PC-3 (cell line): ENCODE data around the gene SORD.

Experiments
- CTCF ChIP-seq: fragments of 300-600 bp; sonication (generic); conservative IDR thresholded peaks from 2 replicates; pipeline ENCODE4 v1.5.1; 2017; ENCODE audit warnings: antibody characterized with exemption, low read depth, mild to moderate bottlenecking, low read length
- EZH2 ChIP-seq: fragments of 300-600 bp; sonication (generic); IDR thresholded peaks from one replicate; pipeline ENCODE4 v1.6.1; 2017; ENCODE audit warnings: antibody characterized with exemption, mild to moderate bottlenecking, low read length; ENCODE audit not compliant: unreplicated experiment

GRCh38 chr15:45120081-45120972 is 97.3 kb downstream of the SORD start:
- TF ChIP-seq EZH2 (no peak), CTCF (no peak)
